Panc1 (cell line): ENCODE results near the gene SELENOM.

Experiments used
- POLR2AphosphoS5 ChIP-seq: IDR thresholded peaks from 2 replicates; pipeline ENCODE4 v1.6.1; 2012; ENCODE audit warnings: mild to moderate bottlenecking, low read depth, low read length, moderate library complexity
- SIN3A ChIP-seq: IDR thresholded peaks from 2 replicates; pipeline ENCODE4 v1.6.1; 2012; ENCODE audit warnings: low read depth, mild to moderate bottlenecking, low read length, moderate library complexity, borderline replicate concordance; ENCODE audit not compliant: insufficient read depth
- TCF7L2 ChIP-seq: IDR thresholded peaks from 2 replicates; pipeline ENCODE4 v1.6.1; 2011; ENCODE audit warnings: mild to moderate bottlenecking, low read depth, low read length, inconsistent platforms
- TF ChIP-seq, protein P1 (sequence below), 2 experiments: IDR thresholded peaks; 2 replicates each; pipeline ENCODE4 v1.6.1; 2011 to 2012; ENCODE audit warnings: low read depth in 2 of 2, control low read depth in 1 of 2, low read length in 1 of 2, mild to moderate bottlenecking in 1 of 2, moderate library complexity in 1 of 2; ENCODE audit not compliant: insufficient read depth in 1 of 2
- TF ChIP-seq, protein P2 (sequence below): fragments of 450-650 bp; IDR thresholded peaks from 2 replicates; pipeline ENCODE4 v1.5.1; 2017; ENCODE audit warnings: mild to moderate bottlenecking

DNA sequence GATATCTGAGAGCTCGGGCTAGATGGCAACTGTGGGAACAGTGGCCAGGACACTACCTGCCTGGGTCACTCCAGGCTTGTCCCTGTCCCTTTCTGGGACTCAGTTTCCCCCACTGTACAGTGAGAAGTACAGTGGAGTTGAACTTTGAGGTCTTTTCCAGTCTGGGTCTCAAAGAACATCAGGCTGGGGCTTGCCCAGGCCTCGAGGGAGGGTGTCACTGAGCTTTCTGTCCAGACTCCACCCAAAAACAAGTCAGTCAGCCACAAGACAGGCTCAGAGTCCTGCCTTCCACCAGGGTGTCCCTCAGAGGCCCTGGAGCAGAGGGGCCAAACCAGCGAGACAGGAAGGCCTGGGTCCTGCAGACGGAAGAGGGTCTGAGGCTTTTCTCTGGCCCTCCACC lies 34.9 kb upstream of the SELENOM start:
- TF ChIP-seq, protein P1, sequence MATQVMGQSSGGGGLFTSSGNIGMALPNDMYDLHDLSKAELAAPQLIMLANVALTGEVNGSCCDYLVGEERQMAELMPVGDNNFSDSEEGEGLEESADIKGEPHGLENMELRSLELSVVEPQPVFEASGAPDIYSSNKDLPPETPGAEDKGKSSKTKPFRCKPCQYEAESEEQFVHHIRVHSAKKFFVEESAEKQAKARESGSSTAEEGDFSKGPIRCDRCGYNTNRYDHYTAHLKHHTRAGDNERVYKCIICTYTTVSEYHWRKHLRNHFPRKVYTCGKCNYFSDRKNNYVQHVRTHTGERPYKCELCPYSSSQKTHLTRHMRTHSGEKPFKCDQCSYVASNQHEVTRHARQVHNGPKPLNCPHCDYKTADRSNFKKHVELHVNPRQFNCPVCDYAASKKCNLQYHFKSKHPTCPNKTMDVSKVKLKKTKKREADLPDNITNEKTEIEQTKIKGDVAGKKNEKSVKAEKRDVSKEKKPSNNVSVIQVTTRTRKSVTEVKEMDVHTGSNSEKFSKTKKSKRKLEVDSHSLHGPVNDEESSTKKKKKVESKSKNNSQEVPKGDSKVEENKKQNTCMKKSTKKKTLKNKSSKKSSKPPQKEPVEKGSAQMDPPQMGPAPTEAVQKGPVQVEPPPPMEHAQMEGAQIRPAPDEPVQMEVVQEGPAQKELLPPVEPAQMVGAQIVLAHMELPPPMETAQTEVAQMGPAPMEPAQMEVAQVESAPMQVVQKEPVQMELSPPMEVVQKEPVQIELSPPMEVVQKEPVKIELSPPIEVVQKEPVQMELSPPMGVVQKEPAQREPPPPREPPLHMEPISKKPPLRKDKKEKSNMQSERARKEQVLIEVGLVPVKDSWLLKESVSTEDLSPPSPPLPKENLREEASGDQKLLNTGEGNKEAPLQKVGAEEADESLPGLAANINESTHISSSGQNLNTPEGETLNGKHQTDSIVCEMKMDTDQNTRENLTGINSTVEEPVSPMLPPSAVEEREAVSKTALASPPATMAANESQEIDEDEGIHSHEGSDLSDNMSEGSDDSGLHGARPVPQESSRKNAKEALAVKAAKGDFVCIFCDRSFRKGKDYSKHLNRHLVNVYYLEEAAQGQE (IDR thresholded peaks at IDR 0.05; ENCODE audit: insufficient read depth in 1 of 2, low read depth in 2 of 2, low read length in 1 of 2), result no peak
- TF ChIP-seq, protein P2, sequence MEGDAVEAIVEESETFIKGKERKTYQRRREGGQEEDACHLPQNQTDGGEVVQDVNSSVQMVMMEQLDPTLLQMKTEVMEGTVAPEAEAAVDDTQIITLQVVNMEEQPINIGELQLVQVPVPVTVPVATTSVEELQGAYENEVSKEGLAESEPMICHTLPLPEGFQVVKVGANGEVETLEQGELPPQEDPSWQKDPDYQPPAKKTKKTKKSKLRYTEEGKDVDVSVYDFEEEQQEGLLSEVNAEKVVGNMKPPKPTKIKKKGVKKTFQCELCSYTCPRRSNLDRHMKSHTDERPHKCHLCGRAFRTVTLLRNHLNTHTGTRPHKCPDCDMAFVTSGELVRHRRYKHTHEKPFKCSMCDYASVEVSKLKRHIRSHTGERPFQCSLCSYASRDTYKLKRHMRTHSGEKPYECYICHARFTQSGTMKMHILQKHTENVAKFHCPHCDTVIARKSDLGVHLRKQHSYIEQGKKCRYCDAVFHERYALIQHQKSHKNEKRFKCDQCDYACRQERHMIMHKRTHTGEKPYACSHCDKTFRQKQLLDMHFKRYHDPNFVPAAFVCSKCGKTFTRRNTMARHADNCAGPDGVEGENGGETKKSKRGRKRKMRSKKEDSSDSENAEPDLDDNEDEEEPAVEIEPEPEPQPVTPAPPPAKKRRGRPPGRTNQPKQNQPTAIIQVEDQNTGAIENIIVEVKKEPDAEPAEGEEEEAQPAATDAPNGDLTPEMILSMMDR, result no peak
- TF ChIP-seq POLR2AphosphoS5 (no peak), SIN3A (no peak), TCF7L2 (no peak)
